Mesenteric fat pad (tissue), 1 donor: ENCODE data around the gene SLC23A2. TPM values are rescaled to one million over a fixed set of nuclear protein-coding genes. Genes with fewer than 3 reads are reported as not detected.
"Not testable (repeated sequence)": the region's sequence is repeated elsewhere in the genome, so short reads cannot be mapped to it uniquely, and the experiment has no call there.

Experiments
- DNase-seq: peaks from one replicate; pipeline ENCODE4 v3.0.0-alpha.2; 2020; ENCODE audit warnings: low spot score
- long read RNA-seq: library from polyadenylated mRNA; unstranded; transcript quantifications from one replicate; pipeline ENCODE4 v2.0.0, GENCODE V29; 2020
- total RNA-seq: library from RNA; stranded (reverse); fragmentation: NEBNext Ultra II Directional; extraction: Animal tissue kit (Norgen Biotek cat#: 25700); gene quantifications from one replicate; pipeline ENCODE4 v1.2.1, GENCODE V29; 2021
- donor health status: DM: yes; HTN: yes; CAD: no.

The SLC23A2 gene
- 22.2 TPM for total RNA-seq
- long read RNA-seq, full-length matches to known transcripts, result 3 of 26 reads
- long read RNA-seq, partial matches to known transcripts, result 11 of 26 reads
- long read RNA-seq, other reads (novel, unspliced or antisense), result 12 of 26 reads

DNA sequence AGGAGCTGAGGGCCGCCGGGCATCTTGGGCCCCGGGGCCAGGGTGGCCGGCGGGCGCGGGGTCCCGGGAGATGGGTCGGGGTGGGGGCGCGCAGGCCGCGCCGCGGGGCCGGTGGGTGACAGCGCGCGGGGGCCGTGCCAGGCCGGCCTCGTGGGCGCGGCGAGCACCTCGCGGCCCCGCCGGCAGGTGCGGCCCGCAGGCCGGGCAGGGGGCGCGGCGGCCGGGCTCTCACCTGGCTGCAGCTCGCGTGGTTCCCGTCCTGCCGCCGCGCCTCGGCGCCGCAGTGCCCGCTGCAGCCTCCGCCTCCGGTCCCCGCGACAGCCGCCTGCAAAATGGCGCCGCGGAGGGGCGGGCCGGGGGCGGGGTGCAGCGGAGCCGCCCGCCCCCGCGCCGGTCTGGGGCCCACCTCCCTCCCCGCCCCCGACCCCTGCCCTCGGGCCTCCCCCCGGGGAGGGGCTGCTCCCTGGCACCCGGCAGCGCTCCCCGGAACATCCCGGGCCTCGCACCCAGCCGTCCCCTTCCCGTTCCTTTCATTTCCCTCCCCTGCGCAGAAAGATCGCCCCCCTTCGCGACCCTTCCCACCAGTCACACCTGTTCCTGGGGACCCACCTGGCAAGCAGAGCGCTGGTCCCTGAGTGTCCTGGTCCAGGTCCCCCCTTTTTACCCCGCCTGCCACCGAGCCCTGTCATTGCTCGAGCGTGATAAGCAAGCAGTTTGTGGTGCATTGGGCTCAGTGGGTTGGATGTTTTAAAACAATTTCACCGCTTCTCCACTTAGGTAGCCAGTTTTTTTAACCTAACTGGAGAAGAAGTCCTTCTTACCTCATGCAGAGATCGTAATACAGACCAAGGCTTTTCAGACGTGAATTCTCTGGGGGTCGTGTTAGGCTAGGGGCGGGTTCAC, at the start of gene SLC23A2:
Gene SLC23A2 (minus strand): TSS at position 337 of the 903 bp plus-strand sequence. CDS start 68,948 bp downstream, outside the sequence.
- DNase-seq, result no peak

DNA sequence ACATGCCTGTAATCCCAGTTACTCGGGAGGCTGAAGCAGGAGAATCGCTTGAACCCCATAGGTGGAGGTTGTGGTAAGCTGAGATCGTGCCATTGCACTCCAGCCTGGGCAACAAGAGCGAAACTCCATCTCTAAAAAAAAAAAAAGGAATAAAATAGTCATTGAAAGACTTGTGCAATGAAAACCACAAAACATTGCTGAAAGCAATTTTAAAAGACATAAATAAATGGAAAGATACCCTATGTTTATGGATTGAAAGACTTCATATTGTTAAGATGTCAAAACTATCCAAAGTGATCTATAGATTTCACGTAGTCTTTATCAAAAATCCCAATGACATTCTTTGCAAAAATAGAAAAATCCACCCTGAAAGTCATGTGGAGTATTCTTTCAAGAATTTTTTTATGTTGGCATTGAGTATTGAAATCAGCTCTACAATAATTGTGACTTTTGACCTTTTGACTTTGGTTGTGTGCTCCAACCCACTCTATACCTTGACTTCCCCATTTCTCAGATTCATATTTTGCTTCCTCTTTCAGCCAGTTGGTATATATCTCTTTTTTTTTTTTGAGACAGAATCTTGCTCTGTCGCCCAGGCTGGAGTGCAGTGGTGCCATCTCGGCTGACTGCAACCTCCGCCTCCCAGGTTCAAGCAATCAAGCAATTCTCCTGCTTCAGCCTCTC, 45.5 kb upstream of the SLC23A2 start:
- DNase-seq, result no peak

- DNase-seq, result no peak
These were observed 44.6 kb upstream of the SLC23A2 start for GRCh38 chr20:5045906-5046305.

- DNase-seq, result no peak
These were observed 42.8 kb upstream of the SLC23A2 start for GRCh38 chr20:5044075-5044620.

GRCh38 chr20:5041433-5041832, 40.1 kb upstream of the SLC23A2 start:
- DNase-seq, result no peak

DNA sequence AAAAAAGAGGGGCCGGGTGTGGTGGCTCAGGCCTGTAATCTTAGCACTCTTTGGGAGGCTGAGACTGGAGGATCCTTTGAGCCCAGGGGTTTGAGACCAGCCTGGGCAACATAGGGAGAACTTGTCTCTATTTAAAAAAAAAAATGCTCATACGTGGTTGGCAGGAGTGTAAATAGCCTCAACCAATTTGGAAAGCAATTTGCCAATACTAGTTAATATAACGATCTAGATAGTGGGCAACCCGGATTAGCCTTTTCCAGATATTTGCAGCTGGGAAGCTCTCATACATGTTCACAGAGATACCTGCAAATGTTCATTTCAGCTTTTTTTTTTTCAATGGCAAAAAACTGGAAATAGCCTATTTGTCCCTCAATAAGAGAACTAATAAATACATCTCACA, 39.0 kb upstream of the SLC23A2 start:
- no peak for DNase-seq

GRCh38 chr20:5039889-5040288, 38.6 kb upstream of the SLC23A2 start:
- DNase-seq, result no peak

DNA sequence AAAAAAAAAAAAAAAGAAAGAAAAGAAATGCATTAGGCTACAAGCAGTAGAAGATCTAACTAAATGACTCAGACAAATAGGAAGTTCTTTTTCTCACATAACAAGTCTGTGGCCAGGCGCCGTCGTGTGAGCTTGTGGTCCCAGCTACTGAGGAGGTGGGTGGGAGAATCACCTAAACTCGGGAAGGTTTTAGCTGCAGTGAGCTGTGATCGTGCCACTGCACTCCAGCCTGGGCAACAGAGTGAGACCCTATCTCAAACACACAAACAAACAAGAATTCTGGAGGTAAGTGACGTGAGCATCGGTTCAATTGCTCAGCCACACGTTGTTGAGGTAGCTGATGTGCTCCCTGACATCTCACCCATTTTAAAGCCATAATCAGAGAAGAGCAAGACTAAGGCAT, 37.9 kb upstream of the SLC23A2 start:
- DNase-seq, result no peak

DNA sequence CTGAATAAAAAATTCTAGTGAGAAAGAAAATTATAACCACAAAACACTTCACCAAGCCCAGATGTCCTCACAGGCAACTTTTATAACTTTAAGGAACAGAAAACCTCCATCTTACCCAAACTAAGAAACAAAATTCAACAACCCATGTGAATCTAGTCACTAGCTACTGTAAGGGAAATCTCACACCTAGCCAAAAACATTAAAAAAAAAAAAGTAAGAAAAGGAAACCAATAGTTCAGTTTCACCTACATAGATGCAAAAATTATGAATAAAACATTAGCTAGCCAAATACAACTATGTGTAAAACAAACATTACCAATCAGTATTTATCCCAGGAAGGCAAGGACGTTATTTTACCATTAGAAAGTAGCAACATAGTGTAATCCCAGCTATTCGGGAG, 35.5 kb upstream of the SLC23A2 start:
- no peak for DNase-seq

DNA sequence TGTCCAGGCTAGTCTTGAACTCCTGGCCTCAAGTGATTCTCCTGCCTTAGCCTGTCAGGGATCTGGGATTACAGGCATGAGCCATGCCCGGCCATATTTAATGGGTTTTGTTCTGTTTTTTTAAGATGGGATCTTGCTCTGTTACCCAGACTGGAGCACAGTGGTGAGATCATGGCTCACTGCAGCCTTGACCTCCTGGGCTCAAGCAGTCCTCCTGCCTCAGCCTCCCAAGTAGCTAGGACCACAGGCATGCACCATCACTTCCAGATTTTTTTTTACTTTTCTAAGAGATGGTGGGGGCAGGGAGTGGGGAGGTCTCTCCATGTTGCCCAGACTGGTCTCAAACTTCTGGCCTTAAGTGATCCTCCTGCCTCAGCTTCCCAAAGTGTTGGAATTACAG, 34.2 kb upstream of the SLC23A2 start:
- DNase-seq, result not testable (repeated sequence)

GRCh38 chr20:5033566-5033965, 32.3 kb upstream of the SLC23A2 start:
- DNase-seq, result no peak

- not testable (repeated sequence) for DNase-seq
These were observed 30.4 kb upstream of the SLC23A2 start for GRCh38 chr20:5031701-5032100.

DNA sequence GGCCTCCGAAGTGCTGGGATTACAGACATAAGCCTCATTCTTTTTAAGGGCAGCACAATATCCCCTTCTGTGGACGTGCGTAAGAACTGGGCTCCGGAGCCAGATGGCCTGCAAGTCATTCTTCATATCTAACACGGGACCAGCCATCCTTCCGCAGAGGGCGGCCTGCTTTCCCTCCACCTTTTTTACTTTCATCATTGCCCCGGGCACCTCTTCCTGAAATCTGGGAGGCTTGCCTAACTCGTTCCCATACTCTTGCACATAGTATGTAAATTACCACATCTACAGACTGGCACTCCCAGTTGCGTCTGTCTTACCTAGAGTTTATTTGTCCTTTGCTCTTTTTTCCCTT, 29.9 kb upstream of the SLC23A2 start:
- no peak for DNase-seq

GRCh38 chr20:5030348-5031205, 29.3 kb upstream of the SLC23A2 start:
- DNase-seq, result no peak

DNA sequence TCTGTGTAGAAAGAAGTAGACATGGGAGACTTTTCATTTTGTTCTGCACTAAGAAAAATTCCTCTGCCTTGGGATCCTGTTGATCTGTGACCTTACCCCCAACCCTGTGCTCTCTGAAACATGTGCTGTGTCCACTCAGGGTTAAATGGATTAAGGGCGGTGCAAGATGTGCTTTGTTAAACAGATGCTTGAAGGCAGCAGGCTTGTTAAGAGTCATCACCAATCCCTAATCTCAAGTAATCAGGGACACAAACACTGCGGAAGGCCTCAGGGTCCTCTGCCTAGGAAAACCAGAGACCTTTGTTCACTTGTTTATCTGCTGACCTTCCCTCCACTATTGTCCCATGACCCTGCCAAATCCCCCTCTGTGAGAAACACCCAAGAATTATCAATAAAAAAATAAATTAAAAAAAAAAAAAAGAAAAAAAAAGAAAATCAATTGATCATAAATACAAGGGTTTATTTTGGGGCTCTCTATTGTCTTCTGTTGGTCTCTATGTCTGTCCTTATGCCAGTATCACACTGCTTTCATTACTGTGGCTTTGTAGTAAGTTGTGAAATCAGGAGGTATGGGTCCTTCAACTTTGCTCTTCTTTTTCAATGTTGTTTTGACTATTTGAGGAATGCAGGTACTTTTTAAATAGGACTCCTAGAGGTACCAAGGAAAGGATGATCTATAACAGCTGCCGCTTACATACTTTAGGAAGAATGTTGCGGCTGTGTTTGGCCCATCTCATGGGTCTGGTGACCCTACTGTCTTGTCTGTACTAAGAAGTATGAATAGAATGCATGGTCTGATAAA, 27.1 kb upstream of the SLC23A2 start:
- not testable (repeated sequence) for DNase-seq

DNA sequence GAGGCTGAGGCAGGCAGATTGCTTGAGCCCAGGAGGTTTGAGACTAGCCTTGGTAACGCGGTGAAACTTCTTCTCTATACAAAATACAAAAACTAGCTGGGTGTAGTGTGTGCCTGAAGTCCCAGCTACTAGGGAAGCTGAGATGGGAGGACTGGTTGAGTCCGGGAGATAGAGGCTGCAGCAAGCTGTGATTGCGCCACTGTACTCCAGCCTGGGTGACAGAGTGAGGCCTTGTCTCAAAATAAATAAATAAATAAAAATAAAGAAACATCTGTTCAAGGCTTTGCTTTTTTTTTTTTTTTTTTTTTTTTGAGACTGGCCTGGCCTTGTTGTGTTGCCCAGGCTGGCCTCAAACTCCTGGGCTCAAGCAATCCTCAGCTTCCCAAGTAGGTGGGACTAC, 23.7 kb upstream of the SLC23A2 start:
- no peak for DNase-seq

GRCh38 chr20:5024103-5024502, 22.8 kb upstream of the SLC23A2 start:
- no peak for DNase-seq

DNA sequence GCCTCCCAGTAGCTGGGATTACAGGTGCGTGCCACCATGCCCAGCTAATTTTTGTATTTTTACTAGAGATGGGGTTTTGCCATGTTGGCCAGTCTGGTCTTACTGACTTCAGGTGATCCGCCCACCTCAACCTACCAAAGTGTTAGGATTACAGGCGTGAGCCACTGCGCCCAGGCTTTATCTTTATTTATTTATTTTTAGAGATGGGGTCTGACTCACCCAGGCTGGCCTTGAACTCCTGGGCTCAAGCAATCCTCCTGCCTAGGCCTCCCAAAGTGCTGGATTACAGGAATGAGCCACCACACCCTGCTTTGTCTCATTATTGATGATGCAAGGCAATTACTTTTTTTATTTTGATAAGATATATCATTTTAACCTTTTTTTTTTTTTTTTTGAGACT, 21.9 kb upstream of the SLC23A2 start:
- not testable (repeated sequence) for DNase-seq

DNA sequence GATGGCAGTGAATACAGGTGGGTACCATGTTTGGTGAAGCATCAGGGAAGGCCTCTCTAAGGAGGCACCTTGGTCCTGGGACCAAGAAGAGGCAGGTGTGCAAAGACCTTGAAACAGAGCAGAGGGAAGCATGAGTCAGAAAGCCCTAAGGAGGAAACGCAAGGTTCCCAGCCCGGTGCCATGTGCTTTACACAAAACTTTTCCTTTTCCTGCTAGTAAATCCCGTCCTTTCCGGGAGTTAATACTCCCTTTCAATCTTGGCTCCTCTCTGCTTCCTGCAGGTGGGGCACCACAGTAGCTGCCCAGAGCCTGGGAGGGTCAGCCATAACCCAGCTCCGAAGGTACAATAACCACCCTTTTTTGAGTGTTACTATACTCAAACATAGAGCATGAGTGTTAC, 19.4 kb upstream of the SLC23A2 start:
- DNase-seq, result no peak
